ENCODE results near the gene SERP2.

GRCh38 chr13:44346534-44346933 lies 27.1 kb upstream of the SERP2 start:
- TF ChIP-seq, protein P1, sequence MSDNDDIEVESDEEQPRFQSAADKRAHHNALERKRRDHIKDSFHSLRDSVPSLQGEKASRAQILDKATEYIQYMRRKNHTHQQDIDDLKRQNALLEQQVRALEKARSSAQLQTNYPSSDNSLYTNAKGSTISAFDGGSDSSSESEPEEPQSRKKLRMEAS (IDR thresholded peaks at IDR 0.05; ENCODE audit: insufficient read depth, insufficient read length): no peak
- TF ChIP-seq POLR2A (IDR thresholded peaks at IDR 0.05; ENCODE audit: low read depth, low read length) (no peak), EZH2 (IDR thresholded peaks at IDR 0.05; ENCODE audit: borderline replicate concordance, low read depth, low read length, severe bottlenecking) (no peak), POLR2AphosphoS5 (IDR thresholded peaks at IDR 0.05; ENCODE audit: insufficient read depth, low read depth, low read length) (no peak), CTCF (IDR thresholded peaks at IDR 0.05; ENCODE audit: extremely low read depth in 1 of 2, insufficient read depth in 1 of 2, low read depth in 1 of 2, low read length in 2 of 2) (no peak)

Data from endothelial cell of umbilical vein (primary cell).